AG08395 (cell line): Measurements from ENCODE around the gene XXYLT1.
"Not testable (repeated sequence)": the region's sequence is repeated elsewhere in the genome, so short reads cannot be mapped to it uniquely, and the experiment has no call there.

Source experiments
- DNase-seq: peaks from one replicate; pipeline ENCODE4 v3.0.0; 2012; ENCODE audit warnings: mixed read lengths, low spot score

XXYLT1 gene, protein sequence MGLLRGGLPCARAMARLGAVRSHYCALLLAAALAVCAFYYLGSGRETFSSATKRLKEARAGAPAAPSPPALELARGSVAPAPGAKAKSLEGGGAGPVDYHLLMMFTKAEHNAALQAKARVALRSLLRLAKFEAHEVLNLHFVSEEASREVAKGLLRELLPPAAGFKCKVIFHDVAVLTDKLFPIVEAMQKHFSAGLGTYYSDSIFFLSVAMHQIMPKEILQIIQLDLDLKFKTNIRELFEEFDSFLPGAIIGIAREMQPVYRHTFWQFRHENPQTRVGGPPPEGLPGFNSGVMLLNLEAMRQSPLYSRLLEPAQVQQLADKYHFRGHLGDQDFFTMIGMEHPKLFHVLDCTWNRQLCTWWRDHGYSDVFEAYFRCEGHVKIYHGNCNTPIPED

DNA sequence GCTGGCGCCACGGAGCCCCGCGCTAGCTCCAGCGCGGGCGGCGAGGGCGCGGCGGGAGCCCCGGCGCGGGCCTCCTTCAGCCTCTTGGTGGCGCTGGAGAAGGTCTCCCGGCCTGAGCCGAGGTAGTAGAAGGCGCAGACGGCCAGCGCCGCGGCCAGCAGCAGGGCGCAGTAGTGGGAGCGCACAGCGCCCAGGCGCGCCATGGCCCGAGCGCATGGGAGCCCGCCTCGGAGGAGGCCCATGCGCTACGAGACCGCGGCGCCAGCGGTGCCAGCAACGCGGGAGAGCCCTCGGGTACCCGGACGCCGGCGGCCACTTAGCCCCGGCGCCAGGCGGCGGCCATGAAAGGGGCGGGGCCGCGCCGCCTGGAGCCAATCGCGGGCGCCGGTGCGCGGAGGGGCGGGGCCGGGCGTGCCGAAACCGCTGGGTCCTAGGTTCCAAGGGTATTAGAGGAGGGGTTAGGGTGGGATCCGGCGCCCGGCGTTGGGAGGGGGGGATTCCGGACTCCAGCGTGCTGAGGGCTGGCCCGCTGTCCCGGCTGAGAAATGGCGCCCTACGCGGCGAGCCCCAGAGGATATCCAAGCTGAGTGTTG lies at the start of gene XXYLT1:
Gene XXYLT1, minus strand, starts transcription at position 343 of the 593 bp plus-strand sequence. Its CDS starts 101 bp downstream, at position 242.
- DNase-seq, result peak; percentile 93

DNA sequence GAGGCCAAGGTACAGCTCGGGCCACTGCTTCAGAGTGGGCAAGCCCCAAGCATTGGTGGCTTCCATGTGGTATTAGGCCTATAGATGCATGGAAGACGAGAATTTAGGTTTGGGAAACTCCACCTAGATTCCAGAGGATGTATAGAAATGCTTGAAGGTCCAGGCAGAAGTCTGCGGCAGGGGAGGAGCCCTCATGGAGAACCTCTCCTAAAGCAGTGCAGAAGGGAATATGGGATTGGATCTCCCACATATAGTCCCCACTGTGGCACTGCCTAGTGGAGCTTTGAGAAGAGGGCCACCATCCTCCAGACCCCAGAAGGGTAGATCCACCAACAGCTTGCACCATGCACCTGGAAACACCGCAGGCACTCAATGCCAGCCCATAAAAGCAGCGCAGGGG lies 48.1 kb upstream of the XXYLT1 start:
- no peak for DNase-seq

DNA sequence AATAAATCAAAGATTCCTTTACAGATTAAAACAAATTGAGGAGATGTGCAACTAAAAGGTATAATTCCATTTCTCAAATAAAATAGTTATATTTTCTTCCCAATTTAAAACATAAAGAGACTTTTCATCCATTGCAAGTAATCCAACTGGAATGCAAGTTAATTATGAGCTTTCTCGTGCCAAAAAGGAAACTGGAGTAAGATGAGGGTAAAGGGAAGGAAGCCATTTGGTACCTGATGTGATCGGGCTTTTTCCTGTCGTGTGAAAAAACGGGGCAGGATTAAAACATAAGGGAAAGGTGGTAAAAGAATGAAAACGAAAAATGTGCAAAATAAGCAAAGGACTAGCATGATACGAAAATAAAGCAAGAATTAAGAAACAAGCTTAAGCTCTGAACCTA lies 41.8 kb upstream of the XXYLT1 start:
- DNase-seq, result no peak

DNA sequence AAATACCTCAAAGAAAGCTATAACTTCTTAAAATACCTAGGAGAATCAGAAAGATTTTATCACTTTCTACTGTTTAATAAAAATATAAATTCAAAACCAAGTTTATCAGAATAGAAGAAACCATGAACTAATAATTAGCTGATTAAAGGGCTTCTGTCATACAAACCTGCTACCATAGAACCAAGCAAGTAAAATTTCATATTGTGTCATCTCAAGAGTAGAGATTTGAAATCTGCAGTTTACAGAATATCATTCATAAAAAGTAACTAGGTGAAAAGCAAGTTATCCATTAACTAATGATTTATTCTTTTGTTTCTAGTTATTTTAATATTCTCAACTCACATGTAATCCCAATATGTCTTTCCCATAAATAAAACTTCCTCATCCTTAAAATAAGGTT lies 36.8 kb upstream of the XXYLT1 start:
- no peak for DNase-seq

DNA sequence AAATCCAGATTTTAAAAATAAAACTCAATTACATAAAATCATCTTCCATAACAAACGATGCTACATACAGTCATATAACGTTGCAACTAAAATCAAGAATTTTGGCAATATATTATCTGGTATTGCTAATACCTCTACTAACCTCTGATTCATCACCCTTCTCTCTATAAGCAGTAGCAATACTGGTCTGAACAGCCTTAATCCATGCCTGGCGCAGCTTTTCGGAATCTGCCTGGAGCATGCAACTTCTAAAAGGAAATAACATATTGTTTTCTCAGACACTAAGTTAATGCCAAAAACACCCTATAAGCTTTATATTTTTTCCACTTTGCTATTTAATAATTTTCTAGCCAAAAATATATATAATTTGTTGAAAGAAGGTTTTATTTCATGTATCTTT lies 35.4 kb upstream of the XXYLT1 start:
- DNase-seq, result no peak

DNA sequence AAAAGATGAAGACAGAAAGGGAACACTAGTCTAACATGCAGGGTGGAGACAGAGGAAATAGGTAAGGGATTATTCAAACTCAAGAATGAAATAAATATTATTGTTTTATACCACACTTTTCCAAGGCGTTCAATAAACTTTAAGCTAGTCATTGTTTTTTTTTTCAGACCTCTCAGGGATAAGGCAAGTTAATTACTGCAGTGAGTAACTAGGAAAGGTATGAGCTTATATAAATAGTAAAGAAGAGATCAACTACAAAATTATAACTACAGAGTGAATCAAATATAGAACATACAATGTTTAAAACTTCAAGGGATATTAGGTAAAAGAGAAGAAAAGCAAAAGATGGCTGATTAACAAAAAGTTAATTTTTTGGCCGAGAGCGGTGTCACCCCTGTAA lies 31.5 kb upstream of the XXYLT1 start:
- DNase-seq, result no peak

DNA sequence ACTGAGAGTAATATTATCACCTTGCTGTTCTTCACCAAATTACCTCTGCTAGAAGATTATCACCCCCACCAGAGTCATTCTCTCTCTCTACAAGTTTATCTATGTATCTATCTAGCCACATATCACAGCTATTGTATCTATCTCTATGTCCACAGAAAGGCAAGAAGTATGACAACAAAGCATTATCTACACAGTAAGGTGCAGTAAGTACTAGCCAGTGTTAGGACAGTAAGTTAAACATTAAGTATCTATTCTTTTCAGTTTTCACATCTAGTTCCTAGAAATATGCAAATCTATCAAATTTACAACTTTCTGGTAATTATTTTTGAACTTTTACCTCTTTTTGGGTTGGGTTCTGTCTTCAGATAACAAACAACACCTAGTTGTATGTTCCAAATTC lies 26.5 kb upstream of the XXYLT1 start:
- DNase-seq, result no peak

DNA sequence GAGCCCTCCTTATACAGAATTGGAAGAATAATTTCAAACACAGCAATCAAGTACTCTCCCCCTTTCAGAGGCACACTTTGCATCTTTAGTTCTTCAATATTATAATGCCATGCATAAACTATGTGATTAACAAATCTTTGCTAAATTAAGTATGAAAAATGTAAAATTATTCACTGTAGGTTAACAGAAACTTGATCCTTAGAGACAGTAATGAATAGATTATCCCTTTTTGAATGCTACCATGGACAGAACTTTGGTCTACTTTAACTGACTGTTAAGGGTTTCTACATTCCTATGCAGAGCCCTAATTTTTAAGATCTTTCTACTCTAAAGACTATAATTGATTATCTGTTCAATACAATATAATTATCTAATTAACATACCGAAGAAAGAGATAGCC lies 25.7 kb upstream of the XXYLT1 start:
- no peak for DNase-seq

DNA sequence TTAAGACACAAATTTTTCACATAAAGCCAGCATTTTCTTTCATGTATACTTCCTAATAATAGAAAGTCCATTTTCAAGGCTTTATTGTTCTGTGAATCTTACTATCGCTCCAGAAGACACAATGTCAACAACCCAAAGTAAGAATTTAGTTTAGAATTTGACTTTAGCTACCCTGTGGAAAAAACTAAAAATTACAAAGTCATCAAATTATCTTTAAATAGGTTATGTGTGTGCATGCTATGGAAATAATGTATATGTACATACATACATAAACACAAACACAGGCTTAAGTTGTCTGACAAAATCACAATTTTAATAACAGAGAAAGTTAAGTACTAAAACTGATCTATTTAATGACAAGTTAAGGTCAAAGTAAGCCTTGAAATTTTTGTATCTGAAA lies 20.2 kb upstream of the XXYLT1 start:
- DNase-seq, result no peak

DNA sequence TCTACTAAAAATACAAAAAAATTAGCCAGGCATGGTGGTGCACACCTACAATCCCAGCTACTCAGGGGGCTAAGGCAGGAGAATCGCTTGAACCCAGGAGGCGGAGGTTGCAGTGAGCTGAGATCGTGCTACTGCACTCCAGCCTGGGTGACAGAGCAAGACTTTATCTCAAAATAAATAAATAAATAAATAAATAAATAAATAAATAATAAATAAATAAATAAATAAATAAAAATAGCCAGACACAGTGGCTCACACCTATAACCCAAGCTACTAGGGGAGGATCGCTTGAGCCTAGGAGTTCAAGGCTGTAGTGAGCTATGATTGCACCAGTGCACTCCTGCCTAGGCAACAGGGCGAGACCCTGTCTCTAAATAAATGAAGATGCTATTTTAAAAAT lies 19.7 kb upstream of the XXYLT1 start:
- not testable (repeated sequence) for DNase-seq

DNA sequence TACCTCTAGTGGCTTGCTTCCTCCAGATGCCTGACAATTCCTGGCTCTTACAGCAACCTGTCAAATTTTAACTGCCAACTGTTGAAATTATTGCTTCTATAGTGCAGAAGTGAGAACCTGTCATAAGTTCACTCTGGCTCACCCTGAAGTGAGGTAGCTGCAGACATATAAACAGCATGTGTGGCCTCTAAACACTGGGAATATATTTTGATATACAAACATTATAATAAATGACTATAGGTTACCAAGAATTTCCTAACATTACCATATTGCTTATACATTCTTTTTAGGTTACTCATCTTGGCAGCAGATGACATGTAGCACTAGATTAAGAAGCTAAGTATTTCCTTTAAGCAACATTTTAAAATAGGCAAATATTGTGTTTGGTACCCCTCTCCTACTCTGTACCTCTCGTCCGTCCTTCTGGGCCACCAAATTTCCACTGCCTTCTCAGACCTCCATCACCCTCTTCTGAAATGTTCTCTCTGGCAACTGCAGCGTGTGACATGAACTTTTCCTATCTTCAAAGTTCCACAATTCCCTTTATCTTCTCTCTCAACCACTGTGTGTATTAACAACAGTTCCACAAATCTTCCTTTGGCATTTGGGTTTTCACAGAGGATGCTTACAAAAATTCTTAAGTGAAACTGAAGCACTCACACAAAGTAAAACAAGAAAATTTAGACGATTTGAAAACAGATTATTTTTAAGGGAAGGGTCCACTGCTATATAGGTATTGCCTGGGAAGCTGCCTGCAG lies 15.3 kb upstream of the XXYLT1 start:
- DNase-seq, result no peak

DNA sequence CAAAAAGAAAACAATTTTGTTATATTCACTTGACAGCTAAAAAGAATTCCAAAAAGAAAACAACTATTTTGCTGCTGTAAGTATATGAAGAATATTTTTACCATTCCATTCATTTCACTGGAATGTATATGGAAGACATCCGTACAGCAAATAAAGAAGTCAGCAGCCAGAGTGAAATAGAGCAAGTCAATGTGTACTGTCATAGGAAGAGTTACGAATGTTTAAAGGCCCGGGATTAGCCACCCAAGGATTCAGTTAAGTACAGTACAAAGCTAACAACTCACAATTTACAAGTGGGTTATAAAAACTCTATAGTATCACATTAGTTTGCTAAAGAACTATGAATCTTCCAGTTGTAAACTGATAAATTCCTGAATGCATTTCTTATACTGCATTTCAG lies 14.4 kb upstream of the XXYLT1 start:
- no peak for DNase-seq

DNA sequence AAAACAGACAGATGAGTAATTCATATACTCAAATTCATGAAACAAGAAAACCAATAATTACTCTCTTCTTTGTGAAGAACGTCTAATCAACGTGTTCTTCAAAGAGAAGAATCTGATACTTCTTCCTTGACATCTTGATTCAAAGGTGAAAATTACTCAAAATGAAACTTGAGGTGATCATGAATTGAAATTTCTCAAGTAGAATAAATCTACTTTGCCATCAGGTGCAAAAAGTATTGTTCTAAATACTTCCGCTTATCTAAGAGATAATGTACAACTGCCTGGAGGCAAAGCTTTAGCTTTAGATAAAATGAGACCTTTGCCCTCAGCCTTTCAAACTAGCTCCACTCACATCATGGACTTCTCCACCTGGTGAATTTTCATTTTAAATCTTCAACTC lies 13.9 kb upstream of the XXYLT1 start:
- no peak for DNase-seq

DNA sequence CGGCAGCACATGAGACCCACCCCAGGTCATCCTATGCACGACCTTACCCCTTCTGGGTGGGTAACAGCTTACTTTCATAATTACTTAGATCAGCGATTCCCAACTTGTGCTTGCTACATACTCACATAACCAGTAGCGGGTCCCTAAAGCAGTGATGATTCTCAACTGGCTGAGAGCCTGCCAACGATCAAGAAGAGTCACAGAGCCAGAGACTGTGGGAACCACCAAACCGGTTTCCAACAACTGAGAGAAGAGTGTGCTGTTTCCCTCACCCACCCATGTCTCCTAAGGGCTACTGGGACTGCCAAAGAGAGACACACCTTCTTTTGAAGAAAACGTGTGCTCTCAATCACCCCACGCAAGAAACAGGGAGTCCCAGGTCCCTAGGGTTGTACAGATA lies 12.0 kb upstream of the XXYLT1 start:
- DNase-seq, result no peak

DNA sequence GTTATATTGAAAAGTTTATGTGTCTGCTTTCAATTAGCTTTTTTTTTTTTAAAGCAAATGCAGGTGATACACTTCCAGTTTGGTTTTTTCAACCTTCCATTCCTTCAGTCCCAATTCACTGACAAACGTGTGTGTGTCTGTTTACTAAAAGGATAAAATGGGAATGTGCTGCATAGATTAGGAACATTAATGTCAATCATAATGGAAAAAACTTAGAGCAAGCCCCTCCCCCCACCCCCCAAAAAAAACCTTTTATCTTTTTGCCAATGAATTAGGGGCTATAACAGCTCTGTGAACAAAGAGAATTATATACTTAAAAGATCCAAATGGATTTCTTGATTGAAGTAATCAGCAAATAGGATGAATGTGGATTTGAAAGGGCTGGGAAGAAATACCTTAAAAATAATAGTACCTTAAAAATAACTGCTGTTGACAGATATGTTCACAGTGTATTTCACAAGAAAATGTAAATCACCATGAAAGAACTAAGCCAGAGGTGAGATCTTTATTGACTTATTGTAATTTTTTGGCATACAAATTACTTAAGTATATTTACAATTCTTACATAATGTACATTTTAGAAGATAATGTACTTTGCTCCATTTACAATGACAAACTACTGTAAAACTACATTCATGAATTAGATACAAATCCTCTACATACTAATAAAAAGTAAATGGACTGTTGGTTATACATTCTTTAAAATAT lies 3.5 kb upstream of the XXYLT1 start:
- DNase-seq, result no peak

DNA sequence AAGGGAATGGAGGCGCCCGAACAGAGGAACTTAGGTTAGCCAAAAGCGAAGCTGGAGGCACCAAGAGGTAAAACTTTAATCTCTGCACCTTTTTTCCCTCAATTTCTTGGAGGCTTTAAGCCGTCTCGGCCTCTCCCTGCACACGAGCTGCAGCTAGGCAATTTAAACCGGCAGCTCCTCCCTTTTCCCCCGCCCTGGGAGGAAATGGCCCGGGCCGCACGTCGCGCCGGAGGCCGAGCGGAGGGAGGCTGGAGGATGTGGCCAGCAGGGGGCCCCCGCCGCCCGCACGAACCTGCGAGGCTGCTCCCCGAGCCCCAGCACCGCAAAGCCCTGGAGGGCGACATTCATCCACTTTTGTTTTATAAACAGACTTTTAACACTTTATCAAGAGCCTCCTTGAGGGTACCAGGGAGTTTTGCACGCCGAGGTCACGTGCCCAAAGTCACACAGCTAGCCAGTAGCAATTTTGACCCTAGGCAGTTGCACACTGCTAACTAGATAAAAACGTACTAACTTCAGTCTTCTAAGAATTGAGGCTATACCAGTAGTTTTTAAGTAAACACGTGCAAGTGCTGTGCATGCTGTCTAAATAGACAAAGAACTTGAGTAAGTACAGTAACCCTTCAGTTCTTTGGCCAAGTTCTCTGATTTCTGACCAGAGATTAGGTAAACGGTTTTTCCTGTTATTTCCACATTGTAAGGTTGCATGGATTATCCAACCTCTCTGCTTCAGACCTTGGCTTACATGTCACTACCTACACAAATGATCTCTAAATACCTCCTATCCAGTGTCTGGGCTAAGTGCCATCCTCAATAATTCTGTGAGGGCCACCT lies 668 bp upstream of the XXYLT1 start:
- DNase-seq, result peak; percentile 92

DNA sequence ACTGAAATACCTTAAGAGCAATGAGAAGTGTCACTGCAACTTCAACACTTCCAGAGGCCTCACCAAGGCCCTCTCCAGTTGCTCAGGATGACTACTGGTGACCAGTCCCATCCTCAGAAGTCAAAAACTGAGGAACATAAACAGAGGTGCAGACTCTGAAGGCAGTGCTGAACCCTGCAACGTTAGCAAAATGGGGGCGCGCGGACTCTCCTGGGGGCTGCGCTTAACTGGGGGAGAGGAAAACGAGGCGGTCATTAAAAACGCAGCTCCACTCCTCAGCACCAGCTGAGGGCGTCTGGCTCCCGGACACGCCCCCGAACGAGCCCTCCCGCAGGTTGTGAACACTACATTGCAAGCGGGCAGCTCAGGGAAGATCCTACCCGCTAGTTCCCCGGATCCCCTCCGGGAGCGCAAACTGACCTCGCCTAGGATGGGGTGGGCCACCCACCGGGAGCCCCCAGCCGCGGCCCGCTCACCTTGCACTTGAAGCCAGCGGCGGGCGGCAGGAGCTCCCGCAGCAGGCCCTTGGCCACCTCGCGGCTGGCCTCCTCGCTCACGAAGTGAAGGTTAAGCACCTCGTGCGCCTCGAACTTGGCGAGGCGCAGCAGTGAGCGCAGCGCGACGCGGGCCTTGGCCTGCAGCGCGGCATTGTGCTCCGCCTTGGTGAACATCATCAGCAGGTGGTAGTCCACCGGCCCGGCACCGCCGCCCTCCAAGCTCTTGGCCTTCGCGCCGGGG lies 711 bp downstream of the XXYLT1 start:
- peak; percentile 29 for DNase-seq

DNA sequence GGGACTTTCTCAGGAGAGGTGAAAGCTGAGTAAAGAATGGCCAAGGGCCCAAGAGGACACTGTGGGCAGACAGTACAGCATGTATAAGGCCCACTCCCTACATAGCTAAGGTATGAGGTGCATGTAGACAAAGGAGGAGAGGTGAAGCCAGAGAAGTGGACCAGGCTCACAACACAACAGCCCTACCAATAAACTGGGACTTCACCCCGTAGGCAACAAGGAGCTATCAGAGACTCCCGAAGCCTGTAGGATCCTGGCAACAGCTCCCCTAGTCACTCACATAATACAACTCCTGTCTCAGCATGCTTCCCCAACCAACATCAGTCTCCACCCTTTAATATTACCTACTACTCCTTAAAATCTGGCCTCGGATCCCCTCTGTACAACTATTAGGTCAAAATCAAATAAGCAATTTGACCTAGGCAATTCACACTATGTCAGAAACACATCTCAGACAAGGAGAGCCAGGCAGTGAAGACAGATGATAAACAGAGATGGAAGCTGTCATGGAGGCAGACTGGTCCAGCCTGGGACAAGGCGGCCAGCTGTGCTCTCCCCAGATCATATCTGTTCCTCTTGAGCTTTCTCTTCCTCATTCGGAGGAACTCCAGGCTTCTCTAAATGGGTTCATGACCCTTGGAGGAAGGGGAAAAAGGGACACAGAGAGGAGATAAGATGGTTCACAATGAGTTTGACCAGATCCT lies 1.4 kb downstream of the XXYLT1 start:
- DNase-seq, result no peak

DNA sequence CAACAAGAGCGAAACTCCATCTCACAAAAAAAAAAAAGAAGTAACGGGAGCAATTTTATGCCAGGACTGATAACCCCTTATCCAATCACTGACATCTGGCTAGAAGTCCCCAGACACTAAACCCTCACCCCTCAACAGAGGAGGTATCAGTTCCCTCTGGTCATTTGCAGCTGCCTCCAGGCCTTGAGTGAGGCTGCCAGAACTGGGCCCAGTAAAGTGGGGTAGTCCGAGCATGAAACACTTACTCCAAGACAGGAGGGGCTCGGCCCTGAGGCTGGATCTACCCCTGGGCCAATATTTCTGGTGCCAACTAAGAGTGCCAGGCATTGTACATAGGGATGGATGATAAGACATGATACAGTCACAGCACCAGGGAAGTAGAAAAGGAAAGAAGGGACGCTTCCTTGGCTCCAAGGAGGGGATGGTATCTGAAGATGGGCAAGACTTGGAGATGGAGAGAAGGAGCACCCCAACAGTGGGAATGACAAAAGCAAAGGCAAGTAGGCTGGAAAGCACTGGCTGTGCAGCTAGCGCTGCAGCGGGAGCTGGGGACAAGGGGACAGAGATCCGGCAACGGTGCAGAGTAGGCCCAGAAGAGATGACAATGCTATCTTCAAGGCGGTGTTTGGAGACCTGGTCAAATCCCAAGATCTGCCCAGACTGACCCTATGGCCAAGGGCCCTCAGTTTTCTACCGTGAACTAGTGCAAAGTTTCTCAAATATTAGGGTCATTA lies 2.2 kb downstream of the XXYLT1 start:
- DNase-seq, result no peak

DNA sequence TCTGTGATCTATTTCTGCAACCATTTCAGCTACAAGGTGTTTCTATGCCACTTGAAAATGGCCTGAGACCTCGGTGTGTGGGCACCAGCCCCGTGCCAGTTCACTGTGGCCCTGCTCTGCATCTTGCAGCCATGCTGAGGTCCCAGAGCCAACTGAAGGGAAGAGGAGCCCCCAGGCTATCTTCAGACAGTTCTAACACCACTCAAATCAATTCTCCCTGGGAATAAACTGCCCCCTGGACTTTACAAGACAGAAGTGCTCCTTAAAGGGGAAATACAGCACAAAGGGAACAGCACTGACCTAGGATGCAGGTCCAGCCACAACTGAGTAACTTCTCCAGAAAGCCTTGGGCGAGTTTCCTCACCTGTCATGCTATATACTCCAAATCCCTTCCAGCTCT lies 3.9 kb downstream of the XXYLT1 start:
- no peak for DNase-seq
